Measurements from ENCODE around the gene C11orf86.
A peak's percentile ranks its signal among the peaks of the same experiment; 100 is the strongest.
"Not testable (repeated sequence)": the region's sequence is repeated elsewhere in the genome, so short reads cannot be mapped to it uniquely, and the experiment has no call there.

The C11orf86 gene

GRCh38 chr11:66956689-66957290 lies 18.3 kb upstream of the C11orf86 start:
- Histone ChIP-seq H3K9me3 (ENCODE audit: low read length) (no peaks in the 10 kb centered on the region), H3K36me3 (ENCODE audit: insufficient read depth, low read length) (no peaks in the 10 kb centered on the region), H3K27me3 (ENCODE audit: insufficient read depth, low read length) (no peaks in the 10 kb centered on the region), H3K4me3 (ENCODE audit: low read length) (no peak overlapping the region), H2AFZ (ENCODE audit: low read depth, low read length) (no peak overlapping the region), H3K4me1 (ENCODE audit: insufficient read depth, low read length) (peaks cover 12% of the 10 kb centered on the region)

- Histone ChIP-seq H3K36me3 (ENCODE audit: insufficient read depth, low read length) (no peaks in the 10 kb centered on the region), H3K9me3 (ENCODE audit: low read length) (no peaks in the 10 kb centered on the region), H3K4me3 (ENCODE audit: low read length) (peak overlapping the region; percentile 70), H3K4me1 (ENCODE audit: insufficient read depth, low read length) (peaks cover 12% of the 10 kb centered on the region), H2AFZ (ENCODE audit: low read depth, low read length) (no peak overlapping the region), H3K27me3 (ENCODE audit: insufficient read depth, low read length) (no peaks in the 10 kb centered on the region)
These were observed 17.2 kb upstream of the C11orf86 start for GRCh38 chr11:66957971-66958231.

- Histone ChIP-seq H3K4me3 (ENCODE audit: low read length) (peak within 1 kb of the TSS; percentile 70), H3K4me1 (ENCODE audit: insufficient read depth, low read length) (peaks cover 12% of the 10 kb centered on the region), H3K9me3 (ENCODE audit: low read length) (no peaks in the 10 kb centered on the region)
These were observed 16.7 kb upstream of the C11orf86 start, which contains the start of gene PC for GRCh38 chr11:66958232-66958955. PC (minus strand) TSS chr11:66958383; CDS start chr11:66872159, 86,224 bp downstream.

GRCh38 chr11:66958956-66959274 lies 16.2 kb upstream of the C11orf86 start:
- H3K27me3 ChIP-seq (ENCODE audit: insufficient read depth, low read length) = no peaks in the 10 kb centered on the region
- H2AFZ ChIP-seq (ENCODE audit: low read depth, low read length) = peak overlapping the region; percentile 72
- H3K4me1 ChIP-seq (ENCODE audit: insufficient read depth, low read length) = peaks cover 12% of the 10 kb centered on the region
- peak overlapping the region; percentile 46 for H3K4me3 ChIP-seq (ENCODE audit: low read length)
- no peaks in the 10 kb centered on the region for H3K9me3 ChIP-seq (ENCODE audit: low read length)
- H3K36me3 ChIP-seq (ENCODE audit: insufficient read depth, low read length) = no peaks in the 10 kb centered on the region

More at GRCh38 chr11:66958232-66958955, 16.7 kb upstream of the C11orf86 start, which contains the start of gene PC:
- H3K27me3 ChIP-seq (ENCODE audit: insufficient read depth, low read length) = no peaks in the 10 kb centered on the region
- H2AFZ ChIP-seq (ENCODE audit: low read depth, low read length) = peak within 1 kb of the TSS; percentile 72
- no peaks in the 10 kb centered on the region for H3K36me3 ChIP-seq (ENCODE audit: insufficient read depth, low read length)

GRCh38 chr11:66961691-66962213 lies 13.4 kb upstream of the C11orf86 start:
- H3K4me3 ChIP-seq (ENCODE audit: low read length); H3K27me3 ChIP-seq (ENCODE audit: insufficient read depth, low read length); H3K36me3 ChIP-seq (ENCODE audit: insufficient read depth, low read length); H3K9me3 ChIP-seq (ENCODE audit: low read length); H2AFZ ChIP-seq (ENCODE audit: low read depth, low read length): not testable (repeated sequence)
- peaks cover 12% of the 10 kb centered on the region for H3K4me1 ChIP-seq (ENCODE audit: insufficient read depth, low read length)

- no peak overlapping the region for H2AFZ ChIP-seq (ENCODE audit: low read depth, low read length)
- H3K9me3 ChIP-seq (ENCODE audit: low read length) = no peaks in the 10 kb centered on the region
- H3K4me3 ChIP-seq (ENCODE audit: low read length) = no peak overlapping the region
- H3K4me1 ChIP-seq (ENCODE audit: insufficient read depth, low read length) = peaks cover 12% of the 10 kb centered on the region
- H3K36me3 ChIP-seq (ENCODE audit: insufficient read depth, low read length) = no peaks in the 10 kb centered on the region
- H3K27me3 ChIP-seq (ENCODE audit: insufficient read depth, low read length) = no peaks in the 10 kb centered on the region
These were observed 12.9 kb upstream of the C11orf86 start for GRCh38 chr11:66962247-66962646.

- H3K27me3 ChIP-seq (ENCODE audit: insufficient read depth, low read length) = no peaks in the 10 kb centered on the region
- no peak overlapping the region for H3K4me3 ChIP-seq (ENCODE audit: low read length)
- no peak overlapping the region for H2AFZ ChIP-seq (ENCODE audit: low read depth, low read length)
- no peaks in the 10 kb centered on the region for H3K9me3 ChIP-seq (ENCODE audit: low read length)
- H3K36me3 ChIP-seq (ENCODE audit: insufficient read depth, low read length) = no peaks in the 10 kb centered on the region
- H3K4me1 ChIP-seq (ENCODE audit: insufficient read depth, low read length) = peaks cover 8% of the 10 kb centered on the region
These were observed 12.3 kb upstream of the C11orf86 start for GRCh38 chr11:66962801-66963200.

- Histone ChIP-seq H3K9me3 (ENCODE audit: low read length) (no peaks in the 10 kb centered on the region), H3K4me3 (ENCODE audit: low read length) (no peak overlapping the region), H3K4me1 (ENCODE audit: insufficient read depth, low read length) (no peaks in the 10 kb centered on the region), H3K36me3 (ENCODE audit: insufficient read depth, low read length) (no peaks in the 10 kb centered on the region), H3K27me3 (ENCODE audit: insufficient read depth, low read length) (no peaks in the 10 kb centered on the region), H2AFZ (ENCODE audit: low read depth, low read length) (no peak overlapping the region)
These were observed 10.6 kb upstream of the C11orf86 start for GRCh38 chr11:66964495-66964894.

GRCh38 chr11:66966351-66966750 lies 8.8 kb upstream of the C11orf86 start:
- no peaks in the 10 kb centered on the region for H3K36me3 ChIP-seq (ENCODE audit: insufficient read depth, low read length)
- H3K9me3 ChIP-seq (ENCODE audit: low read length) = no peaks in the 10 kb centered on the region
- H2AFZ ChIP-seq (ENCODE audit: low read depth, low read length) = no peak overlapping the region
- no peaks in the 10 kb centered on the region for H3K27me3 ChIP-seq (ENCODE audit: insufficient read depth, low read length)
- H3K4me3 ChIP-seq (ENCODE audit: low read length) = no peak overlapping the region
- no peaks in the 10 kb centered on the region for H3K4me1 ChIP-seq (ENCODE audit: insufficient read depth, low read length)

- no peaks in the 10 kb centered on the region for H3K9me3 ChIP-seq (ENCODE audit: low read length)
- no peak overlapping the region for H2AFZ ChIP-seq (ENCODE audit: low read depth, low read length)
- no peaks in the 10 kb centered on the region for H3K4me1 ChIP-seq (ENCODE audit: insufficient read depth, low read length)
- no peak overlapping the region for H3K4me3 ChIP-seq (ENCODE audit: low read length)
- H3K27me3 ChIP-seq (ENCODE audit: insufficient read depth, low read length) = no peaks in the 10 kb centered on the region
- no peaks in the 10 kb centered on the region for H3K36me3 ChIP-seq (ENCODE audit: insufficient read depth, low read length)
These were observed 7.3 kb upstream of the C11orf86 start for GRCh38 chr11:66967670-66968425.

- Histone ChIP-seq H3K4me3 (ENCODE audit: low read length) (no peak overlapping the region), H3K9me3 (ENCODE audit: low read length) (no peaks in the 10 kb centered on the region), H3K4me1 (ENCODE audit: insufficient read depth, low read length) (peaks cover 2% of the 10 kb centered on the region), H3K27me3 (ENCODE audit: insufficient read depth, low read length) (no peaks in the 10 kb centered on the region), H3K36me3 (ENCODE audit: insufficient read depth, low read length) (no peaks in the 10 kb centered on the region), H2AFZ (ENCODE audit: low read depth, low read length) (no peak overlapping the region)
These were observed 5.4 kb upstream of the C11orf86 start for GRCh38 chr11:66969584-66970225.

- Histone ChIP-seq H3K4me3 (ENCODE audit: low read length) (no peak overlapping the region), H3K4me1 (ENCODE audit: insufficient read depth, low read length) (peaks cover 2% of the 10 kb centered on the region), H3K27me3 (ENCODE audit: insufficient read depth, low read length) (no peaks in the 10 kb centered on the region), H3K9me3 (ENCODE audit: low read length) (no peaks in the 10 kb centered on the region), H3K36me3 (ENCODE audit: insufficient read depth, low read length) (no peaks in the 10 kb centered on the region), H2AFZ (ENCODE audit: low read depth, low read length) (no peak overlapping the region)
These were observed 4.7 kb upstream of the C11orf86 start for GRCh38 chr11:66970371-66970806.

Data from neuron (in vitro differentiated cells).